Gastrocnemius medialis (tissue), 4 donors: ENCODE results near the gene TGFBR1.

Experiments used
- CTCF ChIP-seq, 5 experiments: fragments of 450-650 bp in 3 of 5; fragments of 200-600 bp in 2 of 5; sonication (generic) in 2 of 5; IDR thresholded peaks in 4 of 5; conservative IDR thresholded peaks in 1 of 5; 1 replicate in 4 of 5; 2 replicates in 1 of 5; pipeline ENCODE4 v1.5.1; 2016 to 2019; ENCODE audit warnings: antibody characterized with exemption in 5 of 5, mild to moderate bottlenecking in 3 of 5, moderate library complexity in 3 of 5
- POLR2A ChIP-seq, 2 donors: fragments of 450-650 bp; IDR thresholded peaks; one replicate each; pipeline ENCODE4 v1.6.1; 2017; ENCODE audit warnings: antibody characterized with exemption in 2 of 2, mild to moderate bottlenecking in 2 of 2, moderate library complexity in 2 of 2

DNA sequence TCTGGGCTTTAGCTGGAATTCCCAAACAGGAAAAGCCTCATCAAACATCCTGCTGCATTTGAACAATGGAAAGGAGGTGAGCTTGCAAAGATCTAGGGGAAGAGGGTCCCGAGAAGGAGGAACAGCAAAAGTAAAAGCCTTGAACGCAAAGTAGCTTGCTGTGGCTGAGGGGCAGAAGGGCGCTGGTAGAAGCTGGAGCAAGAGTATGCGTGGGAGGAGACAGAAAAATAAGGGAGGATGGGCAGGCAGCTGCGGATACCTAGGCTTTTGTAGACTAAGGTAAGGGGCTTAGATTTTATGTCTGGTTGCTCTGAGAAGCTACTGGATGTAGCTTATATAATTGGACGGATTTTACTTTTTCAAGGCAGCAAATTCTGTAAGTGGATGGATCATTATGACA is 21.9 kb upstream of the TGFBR1 start:
- TF ChIP-seq CTCF (IDR thresholded peaks at IDR 0.05 in 4 of 5, conservative IDR thresholded peaks at IDR 0.05 in 1 of 5): no peak
- no peak for TF ChIP-seq POLR2A (IDR thresholded peaks at IDR 0.05)
